ENCODE results near the gene NAV3.

Gene NAV3

GRCh38 chr12:77847680-77848431, 17.2 kb downstream of the NAV3 start:
- DNase-seq: no peak

GRCh38 chr12:77850129-77850528, 19.4 kb downstream of the NAV3 start:
- DNase-seq: no peak

DNA sequence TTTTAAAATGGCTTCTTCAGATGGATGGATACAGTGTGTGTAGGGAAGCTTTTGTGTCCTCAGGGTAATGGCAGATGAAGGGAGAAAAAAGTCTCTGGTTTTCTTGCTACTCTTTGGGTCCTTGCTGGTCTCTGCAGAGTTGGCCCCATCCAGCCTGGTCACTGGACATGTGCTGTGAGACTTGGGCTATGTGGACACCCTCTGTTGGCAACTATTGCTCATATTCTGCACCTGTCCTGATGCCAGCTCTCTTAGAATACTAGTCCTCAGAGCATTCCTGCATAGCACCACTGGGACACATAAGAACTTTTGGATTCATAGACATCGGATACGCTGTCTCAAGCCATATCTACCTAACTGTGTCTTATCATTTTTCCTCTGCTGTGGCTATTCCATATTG, 20.0 kb downstream of the NAV3 start:
- DNase-seq: no peak

DNA sequence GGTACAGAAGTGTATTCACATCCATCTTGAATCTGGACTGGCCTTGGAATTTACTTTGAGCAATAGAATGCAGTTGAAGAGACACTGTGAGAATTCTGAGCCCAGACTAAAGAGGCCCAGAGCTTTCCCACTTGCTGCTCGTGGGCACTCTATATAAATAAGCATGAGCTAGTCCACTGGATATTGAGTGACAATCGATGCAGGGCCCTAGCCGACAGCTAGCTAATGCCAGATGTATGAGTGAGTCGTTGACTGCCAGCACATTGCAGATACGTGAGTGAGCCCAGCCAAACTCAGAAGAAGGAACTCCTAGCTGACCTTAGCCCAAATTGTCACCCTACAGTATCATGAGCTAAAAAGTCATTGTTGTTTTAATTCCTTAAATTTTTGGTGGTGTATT, 24.9 kb downstream of the NAV3 start:
- no peak for DNase-seq

- DNase-seq: no peak
These were observed 30.6 kb downstream of the NAV3 start for GRCh38 chr12:77861317-77861716.

DNA sequence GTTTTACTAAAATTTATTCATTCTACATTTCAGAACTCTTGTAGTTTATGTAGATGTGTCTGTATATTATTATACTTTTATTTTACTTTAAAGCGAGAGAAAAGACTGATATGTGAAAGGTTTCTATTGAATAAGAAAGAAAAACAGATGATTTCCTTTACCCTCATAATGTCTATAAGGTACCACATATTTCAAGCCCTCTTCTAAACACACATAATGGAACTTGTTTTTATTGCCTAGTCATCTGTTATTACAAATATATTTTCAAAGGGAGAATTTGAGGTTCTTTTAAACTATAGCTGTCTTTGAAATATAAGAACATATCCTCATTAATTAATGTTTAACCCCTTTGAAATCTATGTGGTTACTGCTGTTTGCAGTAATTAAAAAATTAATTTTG, 34.5 kb downstream of the NAV3 start:
- DNase-seq: no peak

GRCh38 chr12:77878901-77879300, 48.2 kb downstream of the NAV3 start:
- no peak for DNase-seq

- no peak for DNase-seq
These were observed 52.0 kb downstream of the NAV3 start for GRCh38 chr12:77882709-77883108.

DNA sequence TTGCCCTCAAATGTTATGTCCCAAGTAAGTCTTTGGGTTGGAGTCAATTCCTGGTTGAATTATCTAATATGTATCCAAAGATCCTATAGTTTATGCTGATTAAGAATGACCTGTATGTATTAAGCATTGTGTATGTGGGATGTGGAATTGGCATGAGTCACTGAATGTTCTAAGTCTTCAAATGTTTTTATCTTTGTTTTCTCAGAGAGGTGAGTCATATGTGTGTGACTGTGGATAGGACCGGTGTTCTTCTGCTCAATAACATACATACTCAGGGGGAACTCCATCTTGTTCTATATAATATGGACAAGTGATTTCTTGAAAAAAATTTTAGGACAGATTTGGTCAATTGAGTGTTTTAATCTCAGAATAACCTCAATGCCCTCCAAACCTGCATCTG, 57.9 kb downstream of the NAV3 start:
- no peak for DNase-seq

- no peak for DNase-seq
These were observed 60.9 kb downstream of the NAV3 start for GRCh38 chr12:77891518-77892147.

DNA sequence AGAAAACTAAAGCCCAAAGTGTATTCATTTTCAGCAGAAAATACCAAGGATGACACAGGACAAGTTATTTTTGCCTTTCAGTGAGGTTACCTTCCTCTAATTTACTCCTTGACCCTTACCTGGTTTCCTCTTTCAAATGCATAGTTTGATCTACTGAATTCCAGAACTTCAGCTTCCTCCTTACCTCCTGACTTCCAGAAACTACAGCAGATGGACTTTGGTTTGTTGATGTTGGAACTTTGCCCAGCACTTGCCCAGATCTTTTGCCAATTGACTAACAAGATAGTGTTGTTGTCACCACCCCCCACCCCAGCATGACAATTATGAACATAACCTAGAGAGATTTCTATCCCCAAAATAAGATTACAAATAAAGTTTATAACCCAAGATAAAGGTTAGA, 63.2 kb downstream of the NAV3 start:
- no peak for DNase-seq

GRCh38 chr12:77894556-77894955, 63.9 kb downstream of the NAV3 start:
- DNase-seq: no peak

DNA sequence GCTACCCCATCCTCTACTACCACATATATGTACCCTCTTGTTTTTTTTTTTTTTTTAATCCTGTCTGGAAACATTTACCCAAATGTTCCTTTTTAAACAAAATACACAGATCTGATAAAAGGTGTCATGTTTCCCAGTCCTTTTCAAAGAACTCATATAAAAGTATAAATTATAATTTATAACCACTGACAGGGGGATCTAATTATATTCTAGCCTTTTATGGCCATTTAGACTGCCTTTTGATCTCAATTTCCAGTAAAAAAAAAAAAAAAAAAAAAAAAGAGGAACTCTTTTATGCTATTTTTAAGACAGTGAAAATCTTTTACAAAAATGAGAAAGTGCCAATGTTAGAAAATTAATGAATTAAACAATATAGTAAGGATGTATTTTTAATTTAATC, 65.0 kb downstream of the NAV3 start:
- no peak for DNase-seq

DNA sequence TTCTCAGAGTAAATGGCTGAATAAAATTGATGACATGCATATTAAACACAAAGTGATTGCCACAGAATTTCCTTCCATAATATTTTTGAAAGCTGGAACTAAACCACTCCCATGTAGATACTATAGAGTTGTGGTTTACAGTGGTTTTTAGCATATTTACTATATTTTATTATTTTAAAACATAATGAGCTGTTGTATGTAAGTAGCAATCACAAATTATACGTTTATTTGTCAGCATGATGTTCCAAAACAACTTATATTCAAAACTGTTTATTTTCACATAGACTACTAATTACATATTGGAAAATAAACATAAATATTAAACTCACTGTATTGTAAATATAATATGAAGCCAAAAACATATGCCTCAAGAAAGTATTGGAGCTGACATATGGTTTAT, 77.2 kb downstream of the NAV3 start:
- DNase-seq: no peak

DNA sequence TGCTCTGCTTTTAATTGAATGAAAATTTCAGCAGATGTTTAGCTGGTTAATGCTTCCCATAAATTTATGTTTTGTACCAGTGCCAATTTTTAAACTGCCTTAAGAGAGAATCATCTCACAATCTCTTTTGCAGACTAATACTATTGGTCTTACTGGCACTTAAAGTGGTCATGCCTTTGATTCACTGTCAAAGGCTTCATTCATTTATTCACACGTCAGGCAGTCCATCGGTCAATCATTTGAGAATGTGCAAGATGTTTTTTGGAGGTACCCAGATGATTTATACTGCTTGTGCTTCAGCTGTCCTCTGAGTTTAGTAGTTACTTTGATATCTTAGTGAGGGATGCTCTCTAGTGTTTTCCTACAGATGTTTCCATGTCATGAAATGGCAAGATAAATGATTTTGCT, 83.4 kb downstream of the NAV3 start:
- no peak for DNase-seq

GRCh38 chr12:77915071-77915600, 84.4 kb downstream of the NAV3 start:
- no peak for DNase-seq

GRCh38 chr12:77916276-77916675, 85.6 kb downstream of the NAV3 start:
- no peak for DNase-seq

DNA sequence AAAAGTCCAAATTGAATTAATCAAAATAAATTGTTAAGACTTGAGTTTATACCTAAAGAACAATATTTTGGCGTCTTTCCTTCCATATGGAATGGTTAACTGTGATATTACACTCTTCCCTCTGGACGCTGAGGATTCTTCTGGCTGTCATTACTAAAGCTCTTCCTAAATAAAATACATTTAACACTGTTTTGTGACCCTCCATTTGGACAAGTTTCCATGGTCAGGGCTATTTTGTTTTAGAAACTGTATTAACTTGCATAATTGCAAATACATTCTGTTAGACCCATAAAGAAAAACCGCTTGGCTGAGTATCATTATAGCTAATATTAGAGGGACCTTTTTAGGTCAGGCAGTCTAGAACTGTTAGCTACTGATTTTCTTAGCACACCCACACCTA, 87.4 kb downstream of the NAV3 start:
- DNase-seq: no peak

DNA sequence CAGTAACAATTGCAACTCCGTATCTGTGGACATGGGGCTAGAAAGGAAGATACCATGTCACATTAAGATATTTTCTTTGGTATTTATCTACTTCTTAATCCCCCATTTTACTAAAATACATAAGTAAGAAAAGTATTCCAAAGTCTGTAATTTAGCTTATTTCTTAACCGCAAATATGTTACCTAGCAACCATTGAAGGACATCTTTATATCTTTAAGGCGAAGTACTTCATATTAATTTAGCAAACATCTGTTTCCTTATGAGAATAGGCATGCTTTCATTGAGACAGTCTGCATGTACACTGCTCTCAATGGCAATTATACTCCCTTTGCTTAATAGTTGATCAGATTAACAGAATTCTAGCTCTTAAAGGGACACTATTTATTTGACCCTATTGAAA, 88.8 kb downstream of the NAV3 start:
- no peak for DNase-seq

DNA sequence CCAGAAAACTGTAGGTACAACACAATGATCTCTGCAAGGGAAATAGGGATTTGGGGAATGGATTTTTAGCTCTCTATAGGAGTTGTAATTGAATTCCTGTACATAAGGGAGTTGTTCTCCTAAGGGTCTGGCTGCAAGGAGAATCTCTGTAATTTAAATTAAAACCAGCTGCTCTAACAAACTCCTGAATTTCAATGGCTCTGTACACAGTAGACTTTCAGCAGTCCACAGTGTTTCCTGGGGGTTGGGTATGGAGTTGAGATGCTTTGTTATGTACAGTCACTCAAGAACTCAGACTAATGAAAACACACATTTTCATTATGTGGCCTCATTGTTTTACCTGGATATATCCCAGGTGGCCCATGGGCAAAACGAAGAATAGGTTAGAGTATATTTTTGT, 93.2 kb downstream of the NAV3 start:
- DNase-seq: no peak

DNA sequence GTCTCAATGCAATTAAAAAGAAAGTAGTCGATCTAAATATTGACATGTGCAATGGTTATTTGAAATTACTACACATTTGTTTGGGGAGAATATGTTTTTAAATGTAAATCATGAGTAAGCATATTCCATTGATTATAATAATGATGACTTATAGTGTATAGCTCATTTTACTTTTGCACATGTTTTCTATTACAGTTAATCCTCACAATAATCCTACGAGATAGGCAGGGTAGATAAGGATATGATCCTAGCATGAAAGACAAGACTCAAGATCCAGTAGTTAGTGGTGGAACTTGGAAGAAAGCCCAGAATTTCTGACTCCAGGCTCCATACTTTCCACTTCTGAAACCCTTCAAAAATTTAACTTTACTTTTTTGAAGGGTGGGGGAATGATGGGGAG, 94.0 kb downstream of the NAV3 start:
- DNase-seq: no peak

DNA sequence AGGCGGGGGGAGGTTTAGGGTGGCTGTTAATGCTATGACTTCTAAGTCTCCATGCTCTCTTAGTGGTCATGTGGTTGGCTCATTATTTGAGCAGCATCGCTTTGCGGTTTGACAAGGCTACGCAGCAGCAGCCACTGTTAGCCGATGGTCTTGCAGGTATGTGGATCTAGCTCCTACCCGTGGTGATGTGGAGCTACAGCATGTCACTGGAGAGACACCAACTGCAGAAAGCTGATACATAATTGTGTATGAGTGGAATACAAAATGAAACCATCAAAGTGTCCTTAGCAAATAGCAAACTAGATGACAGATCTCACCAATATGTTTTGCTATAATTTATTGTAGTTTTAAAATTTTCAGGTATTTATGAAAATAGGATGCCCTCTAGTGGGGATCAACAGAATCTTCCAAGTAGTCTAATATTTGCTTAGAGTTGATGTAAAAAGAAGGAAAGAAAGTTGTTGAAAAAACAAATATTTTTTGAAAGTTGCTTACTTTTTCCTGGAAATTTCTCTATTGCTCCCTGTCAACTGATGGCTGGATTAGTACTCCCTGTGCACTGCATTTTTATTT, 94.9 kb downstream of the NAV3 start:
- DNase-seq: no peak

- DNase-seq: no peak
These were observed 97.4 kb downstream of the NAV3 start for GRCh38 chr12:77928078-77928477.

DNA sequence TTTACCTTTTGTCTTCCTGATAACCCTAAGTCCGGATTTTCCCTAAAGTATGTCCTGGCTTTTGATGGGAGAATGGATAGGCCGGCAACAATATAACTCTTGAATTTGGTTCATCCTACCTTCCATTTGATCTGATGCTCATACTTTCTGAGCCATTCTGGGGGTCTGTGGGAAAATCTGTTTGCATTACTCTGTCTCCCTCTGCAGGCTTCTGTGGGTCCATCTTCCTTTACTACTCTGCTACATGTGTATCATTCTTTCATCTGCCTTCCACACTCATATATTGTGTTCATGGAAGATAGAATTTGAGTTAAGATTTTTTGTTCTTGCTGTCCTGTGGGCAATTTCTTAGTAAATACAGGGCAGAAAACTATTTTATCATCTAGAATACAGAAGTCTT, 101.5 kb downstream of the NAV3 start:
- DNase-seq: no peak

Measured in activated effector memory CD4-positive, alpha-beta T cell treated with anti-CD3 and anti-CD28 coated beads, Interleukin-2, amount 50 U/mL, for 16 hours (primary cell).